Heart right ventricle (tissue), 16 donors: Measurements from ENCODE around the gene KIF26B. TPM values are rescaled to one million over a fixed set of nuclear protein-coding genes. Genes with fewer than 3 reads are reported as not detected.
"Not testable (repeated sequence)": the region's sequence is repeated elsewhere in the genome, so short reads cannot be mapped to it uniquely, and the experiment has no call there.

Experiments
- ATAC-seq, 8 donors: fragments of 200-7000 bp; cut with Tn5 transposase; one replicate each; pipeline ENCODE4 v1.9.1; 2020; ENCODE audit warnings: mild to moderate bottlenecking in 8 of 8, moderate library complexity in 8 of 8, moderate number of reproducible peaks in 1 of 8
- DNase-seq, 2 donors: peaks; one replicate each; pipeline ENCODE4 v3.0.0-alpha.2; 2020
- H3K27ac ChIP-seq, 10 donors: fragments of 200-600 bp; sonication (generic) in 2 of 10; one replicate each; pipeline versions ENCODE4 v1.5.0 to v1.8.0; 2020 to 2022; ENCODE audit warnings: mild to moderate bottlenecking in 3 of 10
- H3K27me3 ChIP-seq, 7 donors: fragments of 200-600 bp; one replicate each; pipeline ENCODE4 v1.8.0; 2021 to 2022; ENCODE audit warnings: mild to moderate bottlenecking in 2 of 7
- H3K36me3 ChIP-seq, 9 donors: fragments of 200-600 bp; sonication (generic) in 1 of 9; one replicate each; pipeline versions ENCODE4 v1.5.0 to v1.8.0; 2020 to 2022; ENCODE audit warnings: mild to moderate bottlenecking in 2 of 9
- H3K4me1 ChIP-seq, 9 donors: fragments of 200-600 bp; sonication (generic) in 1 of 9; one replicate each; pipeline versions ENCODE4 v1.5.0 to v1.8.0; 2020 to 2022; ENCODE audit warnings: mild to moderate bottlenecking in 4 of 9
- H3K4me3 ChIP-seq, 10 donors: fragments of 200-600 bp; sonication (generic) in 2 of 10; one replicate each; pipeline versions ENCODE4 v1.5.0 to v1.8.0; 2020 to 2022; ENCODE audit warnings: mild to moderate bottlenecking in 7 of 10, moderate library complexity in 2 of 10
- H3K9me3 ChIP-seq, 11 donors: fragments of 200-600 bp in 10 of 11; sonication (generic) in 2 of 11; one replicate each; pipeline versions ENCODE4 v1.5.0 to v1.8.0; 2013 to 2022; ENCODE audit warnings: mild to moderate bottlenecking in 2 of 11, control low read depth in 1 of 11, moderate library complexity in 1 of 11
- CTCF ChIP-seq, 9 donors: fragments of 200-600 bp; sonication (generic) in 2 of 9; IDR thresholded peaks; one replicate each; pipeline versions ENCODE4 v1.5.0 to v1.8.0; 2021 to 2022; ENCODE audit warnings: antibody characterized with exemption in 9 of 9, mild to moderate bottlenecking in 5 of 9, moderate library complexity in 1 of 9
- WGBS, 2 donors: extraction: QIAGEN DNeasy Blood & Tissue Kit; methylation state at CpG; one replicate each; pipeline ENCODE4 v1.1.7; 2013; ENCODE audit warnings: inconsistent platforms in 1 of 2; 5-methylcytosine and 5-hydroxymethylcytosine counted together
- intact Hi-C, 10 donors: fragments of 100-400 bp; cut with DNase I; formaldehyde crosslinking; loops; one replicate each; pipeline versions ENCODE4 v1.11.1 to v1.14.2; 2022
- polyA plus RNA-seq, 2 donors: library from polyadenylated mRNA; stranded (reverse); fragments of 200-250 nt; gene quantifications; one replicate each; pipeline ENCODE4 v1.2.3, GENCODE V29; 2013
- total RNA-seq, 10 donors: library from RNA; stranded (reverse); fragmentation: NEBNext Ultra II Directional in 3 of 10; extraction: Animal tissue kit (Norgen Biotek cat#: 25700) in 3 of 10; gene quantifications; one replicate each; pipeline versions ENCODE4 v1.2.1 to v1.2.4, GENCODE V29; 2021 to 2023
- donor health status: Arrhythmogenic right ventricular cardiomyopathy.
- donor health status: ischemic (EF 13 %, LVEDD 7.1; RV severe dilation, severe dysfunction).
- donor health status: healthy with polysubstance abuse.
- donor health status: DM: no; HTN: yes; CAD: no.
- donor health status: DM: no; HTN: no; CAD: no.
- donor health status: ischemic (EF 25% LVEDD 6.9; RV normal size, moderate dysfunction).
- donor health status: ischemic (EF 25% LVEDD 5.7; RV mildly dilated, moderate dysfunction).
- donor health status: healthy.
- donor health status: DM: yes; HTN: yes; CAD: no.
- donor health status: Ischemic cardiomyopathy.
- donor health status: ischemic (EF 35%, LVEDD 5.7; RV mildly dilated, moderate dysfunction).
- donor health status: nonischemic (EF 11% LVEDD 7.7; RV severe dilation, severe dysfunction).
- donor health status: DM: yes; HTN: yes; CAD: no.
- donor health status: PGD.
- donor health status: ischemic (EF 29% LVEDD 5.4; RV normal size, mild dysfunction).
- donor health status: nonischemic (EF 23%, LVEDD 6.1; RV moderate dilation, normal function).

The KIF26B gene
- total and polyA plus RNA-seq, 12 donors, result 0.66 to 8.8 (median 2.8) TPM

- TF ChIP-seq CTCF (IDR thresholded peaks at IDR 0.05), result no peak
- no peak overlapping the region for H3K27ac ChIP-seq
- WGBS, 2 donors, result 89 to 90% methylated on average over 9 of the region's 9 CpGs
- DNase-seq, result no peak
- H3K27me3 ChIP-seq, result no peaks in the 10 kb centered on the region
- H3K9me3 ChIP-seq, result no peaks in the 10 kb centered on the region
- no peak for ATAC-seq
- no peaks in the 10 kb centered on the region for H3K4me1 ChIP-seq
- intact Hi-C loops, result no loop called here
- H3K4me3 ChIP-seq, result no peak overlapping the region
- H3K36me3 ChIP-seq, result no peaks in the 10 kb centered on the region
Observed at GRCh38 chr1:245666412-245666811, 511.6 kb downstream of the KIF26B start.

- WGBS, 2 donors, result 94 to 98% methylated on average over 5 of the region's 5 CpGs
- Histone ChIP-seq H3K27ac (no peak overlapping the region), H3K36me3 (no peaks in the 10 kb centered on the region), H3K9me3 (no peaks in the 10 kb centered on the region), H3K4me3 (no peak overlapping the region), H3K4me1 (no peaks in the 10 kb centered on the region), H3K27me3 (no peaks in the 10 kb centered on the region)
- intact Hi-C loops, result no loop called here
- ATAC-seq, result no peak
- no peak for TF ChIP-seq CTCF (IDR thresholded peaks at IDR 0.05)
- DNase-seq, result no peak
Observed at GRCh38 chr1:245671349-245671748, 516.6 kb downstream of the KIF26B start.

- Histone ChIP-seq H3K4me3 (no peak overlapping the region), H3K27me3 (no peaks in the 10 kb centered on the region), H3K36me3 (no peaks in the 10 kb centered on the region), H3K27ac (no peak overlapping the region), H3K9me3 (no peaks in the 10 kb centered on the region), H3K4me1 (no peaks in the 10 kb centered on the region)
- DNase-seq, result no peak
- intact Hi-C loops, result no loop called here
- no peak for TF ChIP-seq CTCF (IDR thresholded peaks at IDR 0.05)
- 95 to 96% methylated on average over 18 of the region's 18 CpGs for WGBS, 2 donors
- no peak for ATAC-seq
Observed at GRCh38 chr1:245671966-245672767, 517.4 kb downstream of the KIF26B start.

- intact Hi-C loops, H3K4me3 ChIP-seq, H3K9me3 ChIP-seq, DNase-seq, H3K27me3 ChIP-seq, ATAC-seq, H3K4me1 ChIP-seq, H3K36me3 ChIP-seq, H3K27ac ChIP-seq: not testable (repeated sequence)
- 93 to 96% methylated on average over 34 to 41 of the region's 41 CpGs for WGBS, 2 donors
Observed at GRCh38 chr1:245672836-245673656, 518.3 kb downstream of the KIF26B start.
